CD14-positive monocyte (primary cell): ENCODE results near the gene RAPGEF5. TPM values are rescaled to one million over a fixed set of nuclear protein-coding genes. Genes with fewer than 3 reads are reported as not detected.

Experiments
- DNase-seq, 3 donors: peaks; one replicate each; pipeline ENCODE4 v3.0.0-alpha.2; 2011 to 2022
- H2AFZ ChIP-seq: 2 replicates; pipeline ENCODE4 v1.6.0; 2012; ENCODE audit warnings: mild to moderate bottlenecking, low read depth, low read length, inconsistent platforms; ENCODE audit not compliant: insufficient read depth, poor library complexity, severe bottlenecking
- H3K27ac ChIP-seq, 2 donors: 1 replicate in 1 of 2; 2 replicates in 1 of 2; pipeline ENCODE4 v1.5.1; 2012 to 2013; ENCODE audit warnings: low read length in 2 of 2, control low read depth in 1 of 2, inconsistent platforms in 1 of 2, low read depth in 1 of 2, mild to moderate bottlenecking in 1 of 2
- H3K27me3 ChIP-seq, 2 donors: one replicate each; pipeline versions ENCODE4 v1.6.0 to v1.6.1; 2011 to 2013; ENCODE audit warnings: low read length in 2 of 2; ENCODE audit not compliant: control insufficient read depth in 2 of 2, insufficient read depth in 2 of 2
- H3K36me3 ChIP-seq, 2 donors: replicated peaks in 1 of 2; 1 replicate in 1 of 2; 2 replicates in 1 of 2; pipeline versions ENCODE4 v1.5.1 to v1.6.1; 2012 to 2013; ENCODE audit warnings: low read length in 2 of 2, control low read depth in 1 of 2, inconsistent platforms in 1 of 2, mild to moderate bottlenecking in 1 of 2; ENCODE audit not compliant: insufficient read depth in 2 of 2, control insufficient read depth in 1 of 2
- H3K4me1 ChIP-seq, 2 donors: 1 replicate in 1 of 2; 2 replicates in 1 of 2; pipeline versions ENCODE4 v1.5.1 to v1.6.1; 2012 to 2013; ENCODE audit warnings: low read length in 2 of 2, control low read depth in 1 of 2, inconsistent platforms in 1 of 2, mild to moderate bottlenecking in 1 of 2, moderate library complexity in 1 of 2; ENCODE audit not compliant: insufficient read depth in 2 of 2, control insufficient read depth in 1 of 2
- H3K4me2 ChIP-seq: replicated peaks from 2 replicates; pipeline ENCODE3; 2012; ENCODE audit warnings: low read length, moderate library complexity, mild to moderate bottlenecking; ENCODE audit not compliant: poor library complexity, severe bottlenecking; ENCODE audit errors: extremely low read depth
- H3K4me3 ChIP-seq, 3 experiments: fragments of 200-600 bp in 1 of 3; sonication (generic) in 1 of 3; replicated peaks in 1 of 3; 1 replicate in 2 of 3; 2 replicates in 1 of 3; pipeline ENCODE4 v1.5.1; 2011 to 2013; ENCODE audit warnings: low read length in 3 of 3, mild to moderate bottlenecking in 3 of 3, control low read depth in 2 of 3, low read depth in 2 of 3, inconsistent platforms in 1 of 3, moderate library complexity in 1 of 3
- H3K79me2 ChIP-seq: 2 replicates; pipeline ENCODE4 v1.6.0; 2012; ENCODE audit warnings: mild to moderate bottlenecking, control low read depth, inconsistent platforms, low read length, moderate library complexity; ENCODE audit not compliant: insufficient read depth
- H3K9ac ChIP-seq: 2 replicates; pipeline ENCODE4 v1.6.0; 2017; ENCODE audit warnings: low read length, mild to moderate bottlenecking; ENCODE audit not compliant: insufficient read depth, poor library complexity, severe bottlenecking
- H3K9me3 ChIP-seq, 2 donors: replicated peaks in 1 of 2; 1 replicate in 1 of 2; 2 replicates in 1 of 2; pipeline versions ENCODE4 v1.5.1 to v1.6.1; 2012 to 2013; ENCODE audit warnings: low read length in 2 of 2, control low read depth in 1 of 2; ENCODE audit not compliant: control insufficient read depth in 1 of 2, insufficient read depth in 1 of 2
- H4K20me1 ChIP-seq: 2 replicates; pipeline ENCODE4 v1.6.0; 2012; ENCODE audit warnings: mild to moderate bottlenecking, low read length, control low read depth, moderate library complexity; ENCODE audit not compliant: insufficient read depth
- H3K27ac Mint-ChIP-seq, 7 donors: one replicate each; pipeline ENCODE4 v1.8.0; 2020; ENCODE audit warnings: mild to moderate bottlenecking in 7 of 7, mixed read lengths in 7 of 7, moderate library complexity in 6 of 7, inconsistent platforms in 2 of 7
- H3K27me3 Mint-ChIP-seq, 3 donors: one replicate each; pipeline ENCODE4 v1.8.0; 2021 to 2022; ENCODE audit warnings: low read depth in 3 of 3, mild to moderate bottlenecking in 3 of 3, mixed read lengths in 3 of 3, moderate library complexity in 3 of 3, inconsistent platforms in 1 of 3
- H3K36me3 Mint-ChIP-seq, 2 donors: one replicate each; pipeline ENCODE4 v1.8.0; 2020; ENCODE audit warnings: mixed read lengths in 2 of 2, inconsistent platforms in 1 of 2, mild to moderate bottlenecking in 1 of 2
- H3K4me1 Mint-ChIP-seq: one replicate; pipeline ENCODE4 v1.8.0; 2020; ENCODE audit warnings: mild to moderate bottlenecking, mixed read lengths
- H3K4me3 Mint-ChIP-seq, 2 donors: one replicate each; pipeline ENCODE4 v1.8.0; 2020; ENCODE audit warnings: mild to moderate bottlenecking in 2 of 2, mixed read lengths in 2 of 2, moderate library complexity in 1 of 2
- H3K9me3 Mint-ChIP-seq, 7 donors: one replicate each; pipeline ENCODE4 v1.8.0; 2020 to 2022; ENCODE audit warnings: mixed read lengths in 7 of 7, mild to moderate bottlenecking in 6 of 7, moderate library complexity in 6 of 7, inconsistent platforms in 2 of 7
- WGBS: methylation state at CpG from one replicate; pipeline ENCODE4 v1.1.5; 2013; ENCODE audit warnings: missing lambda C conversion rate; ENCODE audit not compliant: insufficient coverage; 5-methylcytosine and 5-hydroxymethylcytosine counted together
- intact Hi-C, 2 donors: fragments of 100-400 bp; cut with micrococcal nuclease; formaldehyde crosslinking; loops; one replicate each; pipeline versions ENCODE4 v1.15.0 to v1.15.1; 2023
- polyA plus RNA-seq, 3 donors: library from polyadenylated mRNA; depleted of rRNA in 1 of 3; unstranded in 2 of 3; stranded (reverse) in 1 of 3; fragments of 300-500 nt in 2 of 3; fragments of >200 nt in 1 of 3; fragmentation: Illumina TruSeq in 2 of 3; gene quantifications; 1 replicate in 2 of 3; 2 replicates in 1 of 3; pipeline ENCODE4 v1.2.3, GENCODE V29; 2012 to 2021
- small RNA-seq: library from RNA; depleted of rRNA; stranded (forward); fragments of <200 nt; gene quantifications from one replicate; pipeline ENCODE3, GENCODE V24; 2012; ENCODE audit warnings: low read depth; ENCODE audit not compliant: insufficient read length
- TF ChIP-seq, protein P1 (sequence below): fragments of 200-600 bp; IDR thresholded peaks from one replicate; pipeline ENCODE4 v1.8.0; 2022; ENCODE audit warnings: antibody characterized with exemption, mild to moderate bottlenecking

RAPGEF5 gene
- polyA plus RNA-seq, 3 donors: not detected

GRCh38 chr7:22075561-22075960 lies 281.4 kb downstream of the RAPGEF5 start:
- Mint-ChIP-seq H3K4me3 (no peak overlapping the region), H3K27me3 (peaks cover 2 to 19% (median 7%) of the 10 kb centered on the region in 3 donors), H3K36me3 (no peaks in the 10 kb centered on the region), H3K4me1 (no peaks in the 10 kb centered on the region), H3K9me3 (peaks cover 0 to 11% (median 4%) of the 10 kb centered on the region in 7 donors), H3K27ac (no peak overlapping the region)
- H3K79me2 ChIP-seq: no peaks in the 10 kb centered on the region
- H3K9me3 ChIP-seq: peaks cover 0 to 3% of the 10 kb centered on the region in 2 donors
- no peak overlapping the region for H3K4me3 ChIP-seq
- no peak overlapping the region for H3K27ac ChIP-seq
- no peak overlapping the region for H3K4me2 ChIP-seq
- intact Hi-C loops: no loop called here
- H3K36me3 ChIP-seq: no peaks in the 10 kb centered on the region
- no peak for DNase-seq
- WGBS: no CpG with 5 or more reads among the region's 2 CpGs
- H4K20me1 ChIP-seq: no peaks in the 10 kb centered on the region
- H3K4me1 ChIP-seq: no peaks in the 10 kb centered on the region
- TF ChIP-seq, protein P1, sequence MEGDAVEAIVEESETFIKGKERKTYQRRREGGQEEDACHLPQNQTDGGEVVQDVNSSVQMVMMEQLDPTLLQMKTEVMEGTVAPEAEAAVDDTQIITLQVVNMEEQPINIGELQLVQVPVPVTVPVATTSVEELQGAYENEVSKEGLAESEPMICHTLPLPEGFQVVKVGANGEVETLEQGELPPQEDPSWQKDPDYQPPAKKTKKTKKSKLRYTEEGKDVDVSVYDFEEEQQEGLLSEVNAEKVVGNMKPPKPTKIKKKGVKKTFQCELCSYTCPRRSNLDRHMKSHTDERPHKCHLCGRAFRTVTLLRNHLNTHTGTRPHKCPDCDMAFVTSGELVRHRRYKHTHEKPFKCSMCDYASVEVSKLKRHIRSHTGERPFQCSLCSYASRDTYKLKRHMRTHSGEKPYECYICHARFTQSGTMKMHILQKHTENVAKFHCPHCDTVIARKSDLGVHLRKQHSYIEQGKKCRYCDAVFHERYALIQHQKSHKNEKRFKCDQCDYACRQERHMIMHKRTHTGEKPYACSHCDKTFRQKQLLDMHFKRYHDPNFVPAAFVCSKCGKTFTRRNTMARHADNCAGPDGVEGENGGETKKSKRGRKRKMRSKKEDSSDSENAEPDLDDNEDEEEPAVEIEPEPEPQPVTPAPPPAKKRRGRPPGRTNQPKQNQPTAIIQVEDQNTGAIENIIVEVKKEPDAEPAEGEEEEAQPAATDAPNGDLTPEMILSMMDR: no peak
- no peak overlapping the region for H2AFZ ChIP-seq
- H3K9ac ChIP-seq: no peak overlapping the region
- H3K27me3 ChIP-seq: no peaks in the 10 kb centered on the region

DNA sequence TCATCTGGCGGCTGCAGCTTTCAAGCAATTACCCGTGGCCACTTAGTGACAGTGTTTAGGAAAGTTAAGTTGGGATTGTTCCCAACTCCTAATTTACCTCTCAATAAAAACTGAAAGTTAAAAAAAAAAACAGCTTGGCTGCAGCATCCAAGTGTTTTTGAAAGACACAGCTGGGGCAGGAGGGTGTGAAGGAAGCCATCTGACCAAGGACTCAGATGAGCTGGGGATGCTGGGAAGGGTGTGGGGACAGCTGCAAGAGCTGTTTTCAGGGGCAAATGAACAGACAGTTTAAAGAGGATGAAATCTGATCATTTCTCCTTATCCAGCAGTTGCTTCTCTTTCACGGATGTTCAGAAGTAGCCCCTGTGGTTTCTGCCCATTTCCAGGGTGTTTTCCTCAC lies 282.1 kb downstream of the RAPGEF5 start:
- Histone ChIP-seq H3K4me3 (no peak overlapping the region), H3K27me3 (no peaks in the 10 kb centered on the region), H3K27ac (no peak overlapping the region), H3K9ac (no peak overlapping the region), H4K20me1 (no peaks in the 10 kb centered on the region), H2AFZ (no peak overlapping the region), H3K4me2 (no peak overlapping the region), H3K4me1 (no peaks in the 10 kb centered on the region), H3K36me3 (no peaks in the 10 kb centered on the region), H3K79me2 (no peaks in the 10 kb centered on the region), H3K9me3 (peaks cover 0 to 3% of the 10 kb centered on the region in 2 donors)
- Mint-ChIP-seq H3K9me3 (peaks cover 0 to 7% (median 4%) of the 10 kb centered on the region in 7 donors), H3K4me3 (no peak overlapping the region), H3K36me3 (no peaks in the 10 kb centered on the region), H3K4me1 (no peaks in the 10 kb centered on the region), H3K27me3 (peaks cover 2 to 19% (median 7%) of the 10 kb centered on the region in 3 donors), H3K27ac (no peak overlapping the region)
- TF ChIP-seq, protein P1: no peak
- intact Hi-C loops: no loop called here
- WGBS: no CpG with 5 or more reads among the region's 3 CpGs
- no peak for DNase-seq

Small RNA genes within 50 kb of the gene (small RNA-seq; reads per million reads assigned to genes)
- not detected for gene RNA5SP227

Other genes starting within 250 kb of the RAPGEF5 start
- under 1 TPM in 1 of 3 donors, not detected in 2; 0.16 TPM for gene STEAP1B, start 143.0 kb upstream of the RAPGEF5 start, polyA plus RNA-seq